Stimulated activated CD4-positive, alpha-beta T cell treated with anti-CD3 and anti-CD28 coated beads, Interleukin-4, amount 100 ng/mL, for 48 hours (primary cell): Measurements from ENCODE around the gene GCSAM.

Experiments used
- DNase-seq, 2 donors: peaks; one replicate each; pipeline ENCODE4 v3.0.0-alpha.2; 2020; ENCODE audit warnings: low read depth in 2 of 2

Gene GCSAM

GRCh38 chr3:112129925-112130637, 3.0 kb downstream of the GCSAM start:
- DNase-seq = no peak

- peak in 1 of 2 donors; percentile 26 for DNase-seq
Measured at GRCh38 chr3:112128843-112129727, 4.0 kb downstream of the GCSAM start.

- no peak for DNase-seq
Measured at GRCh38 chr3:112127522-112128494, 5.2 kb downstream of the GCSAM start.

GRCh38 chr3:112126511-112126911, 6.5 kb downstream of the GCSAM start:
- no peak for DNase-seq

- DNase-seq = no peak
Measured at GRCh38 chr3:112124907-112125607, 8.0 kb downstream of the GCSAM start.

GRCh38 chr3:112123548-112123947, 9.5 kb downstream of the GCSAM start:
- no peak for DNase-seq

GRCh38 chr3:112122870-112123269, 10.2 kb downstream of the GCSAM start:
- no peak for DNase-seq

GRCh38 chr3:112121577-112122547, 11.2 kb downstream of the GCSAM start:
- DNase-seq = no peak

- no peak for DNase-seq
Measured at GRCh38 chr3:112119962-112120836, 12.8 kb downstream of the GCSAM start.

- DNase-seq = no peak
Measured at GRCh38 chr3:112117841-112118571, 15.0 kb downstream of the GCSAM start.

- no peak for DNase-seq
Measured at GRCh38 chr3:112117415-112117814, 15.6 kb downstream of the GCSAM start.

- DNase-seq = no peak
Measured at GRCh38 chr3:112116748-112117186, 16.3 kb downstream of the GCSAM start.

GRCh38 chr3:112115806-112116383, 17.2 kb downstream of the GCSAM start:
- no peak for DNase-seq

- DNase-seq = no peak
Measured at GRCh38 chr3:112115161-112115739, 17.8 kb downstream of the GCSAM start.

- DNase-seq = no peak
Measured at GRCh38 chr3:112114576-112115160, 18.4 kb downstream of the GCSAM start.

- DNase-seq = peak; percentile 23 to 40
Measured at GRCh38 chr3:112111785-112112402, 21.2 kb downstream of the GCSAM start.

GRCh38 chr3:112109322-112109721, 23.7 kb downstream of the GCSAM start:
- no peak for DNase-seq
